SKM-1 treated with dmso at 0.1 percent for 144 hours (cell line): ENCODE measurements around the gene KLF1.
A peak's percentile ranks its signal among the peaks of the same experiment; 100 is the strongest.

ENCODE experiments used
- DNase-seq: peaks from one replicate; lab custom pipeline; 2025; ENCODE audit not compliant: unreplicated experiment; lab: John Stamatoyannopoulos, UW

KLF1 gene

DNA sequence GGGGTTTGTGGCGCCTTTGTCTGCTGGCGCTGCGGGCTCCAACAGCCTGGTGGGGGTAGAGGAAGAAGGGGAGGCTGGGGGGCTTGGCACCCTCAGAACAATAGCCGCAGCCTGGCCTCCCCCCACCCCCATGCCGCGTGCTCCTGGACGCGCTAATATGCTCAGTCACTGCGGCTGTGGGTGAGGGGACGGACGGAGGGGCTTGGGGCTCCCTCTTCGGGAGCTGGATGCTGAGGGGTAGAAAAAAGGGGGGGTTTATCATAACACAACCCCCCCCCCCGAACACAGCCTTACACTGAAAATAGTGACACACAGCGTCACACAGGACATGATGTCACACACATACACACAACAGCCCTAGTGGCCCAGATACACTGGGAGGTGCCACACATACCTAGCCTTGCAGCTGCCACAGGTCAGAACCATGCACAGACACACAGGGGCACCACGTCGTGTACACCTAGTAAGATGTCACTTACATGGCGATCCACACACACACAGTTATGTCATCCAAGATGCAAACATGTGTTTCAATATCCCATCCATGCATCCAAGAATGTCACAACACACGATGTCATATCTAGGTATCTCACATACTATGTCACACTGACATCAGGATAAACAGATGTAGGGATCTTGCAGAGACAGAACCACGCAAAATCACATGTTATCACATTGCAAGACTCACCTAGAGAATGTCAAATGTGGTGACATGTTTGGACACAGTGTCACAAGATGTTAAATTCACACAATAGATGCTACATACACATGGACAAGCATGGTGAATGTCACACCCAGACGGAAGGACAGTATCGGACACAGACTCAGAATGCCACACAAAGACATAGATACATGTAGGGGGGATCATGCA is 47.9 kb downstream of the KLF1 start:
- DNase-seq: no peak

DNA sequence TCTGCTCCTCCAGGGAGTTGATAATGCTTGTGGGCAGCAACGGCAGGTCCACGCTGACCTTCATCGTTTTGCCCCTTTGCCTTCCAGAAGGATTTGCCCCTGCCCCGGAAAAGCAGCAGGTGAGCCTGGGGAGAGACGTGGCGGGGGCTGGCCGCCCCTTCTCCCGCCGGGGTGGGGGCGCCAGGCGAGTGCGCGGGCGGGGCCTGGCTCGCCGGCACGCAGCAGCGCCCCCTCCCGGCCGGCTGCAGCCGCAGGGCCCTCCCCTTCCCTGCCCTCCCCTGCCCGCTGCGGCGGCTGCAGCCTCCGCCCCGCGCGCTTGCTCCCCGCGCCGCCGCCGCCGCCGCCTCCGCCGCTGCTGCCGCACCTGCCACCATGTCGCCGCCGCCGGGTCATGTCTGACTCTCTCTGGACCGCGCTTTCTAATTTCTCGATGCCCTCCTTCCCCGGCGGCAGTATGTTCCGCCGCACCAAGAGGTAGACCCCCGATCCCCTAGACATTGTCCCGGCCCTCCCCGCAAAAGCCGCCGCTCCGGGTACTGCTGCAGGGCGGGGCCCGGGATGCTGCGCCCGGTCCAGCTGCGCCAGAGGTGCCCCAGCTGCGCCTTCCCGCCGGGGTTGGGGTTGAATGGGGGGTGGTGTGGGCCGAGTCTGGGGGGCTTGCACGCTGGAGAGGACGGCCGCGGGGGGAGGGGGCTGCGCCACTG is 48.7 kb downstream of the KLF1 start, which contains the start of gene MAST1:
Gene MAST1 (plus strand): TSS at position 334 of the 704 bp plus-strand sequence. CDS start 58 bp downstream, at position 392.
- peak; percentile 47 for DNase-seq

DNA sequence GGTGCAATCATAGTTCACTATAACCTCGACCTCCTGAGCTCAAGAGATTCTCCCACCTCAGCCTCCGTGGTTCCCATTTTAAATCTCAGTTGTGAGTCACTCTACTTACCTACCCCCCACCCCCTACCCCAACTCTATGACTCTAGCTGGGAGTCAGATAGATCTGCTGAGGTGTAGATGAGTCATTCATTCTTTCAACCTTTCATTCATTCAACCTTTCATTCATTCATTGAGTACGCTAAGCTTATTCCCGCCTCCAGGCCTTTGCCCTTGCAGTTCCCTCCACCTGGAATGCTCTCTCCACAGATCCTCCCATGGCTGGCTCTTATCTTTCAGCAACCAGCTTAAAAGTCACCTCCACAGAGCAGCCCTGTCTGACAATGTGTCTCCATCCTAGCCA is 49.8 kb downstream of the KLF1 start:
- DNase-seq: no peak

DNA sequence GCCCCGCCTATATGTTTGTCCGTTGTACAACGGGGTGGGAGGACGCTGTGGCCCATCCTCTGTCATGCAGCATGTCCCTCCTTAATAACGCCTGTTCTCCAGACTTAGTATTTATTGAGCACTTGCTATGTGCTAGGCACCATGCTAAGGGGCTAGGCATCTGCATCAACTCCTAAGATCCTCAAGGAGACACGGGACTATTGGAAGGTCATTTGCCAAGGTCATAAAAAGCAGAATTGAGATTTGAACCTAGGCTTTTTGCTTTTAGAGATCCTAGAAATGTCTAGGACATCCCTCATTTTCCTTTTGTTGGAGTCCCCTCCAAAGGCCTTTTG is 50.5 kb downstream of the KLF1 start:
- no peak for DNase-seq

DNA sequence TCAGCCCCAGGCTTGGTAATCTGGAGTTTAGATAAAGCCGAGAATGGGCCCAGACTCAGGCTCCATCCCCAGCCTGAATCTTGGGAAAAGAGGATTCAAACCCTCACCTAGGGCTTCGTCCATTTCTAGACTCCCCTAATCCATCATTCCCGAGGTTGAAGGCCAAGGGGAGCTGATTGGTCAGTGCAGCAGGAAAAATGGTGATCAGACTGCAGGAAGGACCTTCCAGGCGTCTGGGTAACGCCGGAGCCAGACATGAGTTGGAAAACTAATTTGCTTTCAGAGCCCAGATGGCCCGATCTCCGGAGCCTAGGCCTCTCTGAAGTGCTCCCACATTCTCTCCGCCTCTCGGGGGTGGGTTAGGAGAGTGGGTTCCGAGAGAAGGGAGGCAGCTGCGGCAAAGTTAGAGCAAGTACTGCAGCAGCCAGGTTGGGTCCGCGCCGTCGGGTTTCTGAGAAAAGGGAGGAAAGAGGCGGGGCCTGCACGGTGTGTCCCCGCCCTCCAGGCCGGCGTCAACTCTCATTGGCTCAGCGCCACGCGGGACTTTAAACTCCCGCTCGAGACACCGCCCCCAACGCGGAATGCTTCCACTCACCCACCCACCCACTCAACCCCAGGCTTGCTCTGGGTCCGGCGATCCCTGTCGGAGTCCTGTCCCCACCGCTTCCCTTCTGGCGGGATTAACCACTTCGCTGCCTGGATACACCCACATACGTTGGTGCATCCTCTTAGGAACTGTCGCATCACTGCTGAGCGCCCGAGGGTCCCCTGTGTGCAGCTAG is 51.8 kb downstream of the KLF1 start:
- DNase-seq: no peak

DNA sequence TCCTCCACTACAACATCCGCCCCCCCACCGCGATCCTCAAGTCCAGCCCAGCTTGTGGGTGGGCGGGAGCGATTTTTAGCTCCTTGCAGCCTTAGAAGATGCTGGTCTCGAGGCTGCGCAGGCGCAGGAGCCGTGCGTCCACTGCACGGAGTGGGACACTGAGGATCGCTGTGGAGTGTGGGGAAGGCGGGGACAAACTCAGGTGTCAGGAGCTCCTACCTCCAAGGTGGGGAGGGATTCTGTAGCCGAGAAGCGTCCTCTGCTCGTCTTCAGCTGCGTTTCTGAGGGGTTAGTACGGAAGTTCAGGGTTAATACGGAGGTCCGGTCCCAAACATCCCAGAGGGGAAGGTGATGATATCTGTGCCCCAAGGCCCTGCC is 52.4 kb downstream of the KLF1 start, which contains the start of gene RTBDN:
Gene RTBDN (minus strand): TSS at position 14 of the 378 bp plus-strand sequence. CDS start 4,600 bp downstream, outside the sequence.
- DNase-seq: no peak
